ENCODE measurements around the gene AP5Z1.

The AP5Z1 gene

GRCh38 chr7:4749363-4749762, 26.1 kb upstream of the AP5Z1 start:
- peak overlapping the region; percentile 31 for H3K27ac ChIP-seq (ENCODE audit: low read depth, low read length)
- peaks cover 17% of the 10 kb centered on the region for H3K4me1 ChIP-seq (ENCODE audit: control insufficient read depth, insufficient read depth, low read length)
- no peak overlapping the region for H3K9ac ChIP-seq (ENCODE audit: low read length)
- no peak overlapping the region for H3K4me3 ChIP-seq (ENCODE audit: low read length)
- no peaks in the 10 kb centered on the region for H3K27me3 ChIP-seq (ENCODE audit: control insufficient read depth, insufficient read depth, low read length)
- peaks cover 1% of the 10 kb centered on the region for H3K36me3 ChIP-seq (ENCODE audit: control insufficient read depth, insufficient read depth, low read length)

- Histone ChIP-seq H3K27ac (ENCODE audit: low read depth, low read length) (peak overlapping the region; percentile 31), H3K4me1 (ENCODE audit: control insufficient read depth, insufficient read depth, low read length) (peaks cover 14% of the 10 kb centered on the region), H3K27me3 (ENCODE audit: control insufficient read depth, insufficient read depth, low read length) (no peaks in the 10 kb centered on the region), H3K9ac (ENCODE audit: low read length) (no peak overlapping the region), H3K4me3 (ENCODE audit: low read length) (no peak overlapping the region), H3K36me3 (ENCODE audit: control insufficient read depth, insufficient read depth, low read length) (peaks cover 5% of the 10 kb centered on the region)
These were observed 25.6 kb upstream of the AP5Z1 start for GRCh38 chr7:4749798-4750197.

- Histone ChIP-seq H3K36me3 (ENCODE audit: control insufficient read depth, insufficient read depth, low read length) (peaks cover 8% of the 10 kb centered on the region), H3K27ac (ENCODE audit: low read depth, low read length) (no peak overlapping the region), H3K27me3 (ENCODE audit: control insufficient read depth, insufficient read depth, low read length) (no peaks in the 10 kb centered on the region), H3K4me1 (ENCODE audit: control insufficient read depth, insufficient read depth, low read length) (peaks cover 8% of the 10 kb centered on the region), H3K4me3 (ENCODE audit: low read length) (no peak overlapping the region), H3K9ac (ENCODE audit: low read length) (no peak overlapping the region)
These were observed 23.9 kb upstream of the AP5Z1 start for GRCh38 chr7:4751398-4751947.

- H3K4me3 ChIP-seq (ENCODE audit: low read length), result no peak overlapping the region
- H3K36me3 ChIP-seq (ENCODE audit: control insufficient read depth, insufficient read depth, low read length), result peaks cover 16% of the 10 kb centered on the region
- H3K27ac ChIP-seq (ENCODE audit: low read depth, low read length), result peak overlapping the region; percentile 63
- H3K27me3 ChIP-seq (ENCODE audit: control insufficient read depth, insufficient read depth, low read length), result no peaks in the 10 kb centered on the region
- no peak overlapping the region for H3K9ac ChIP-seq (ENCODE audit: low read length)
- peaks cover 4% of the 10 kb centered on the region for H3K4me1 ChIP-seq (ENCODE audit: control insufficient read depth, insufficient read depth, low read length)
These were observed 21.6 kb upstream of the AP5Z1 start for GRCh38 chr7:4753598-4754432.

GRCh38 chr7:4754433-4755010, 20.9 kb upstream of the AP5Z1 start:
- Histone ChIP-seq H3K9ac (ENCODE audit: low read length) (no peak overlapping the region), H3K27ac (ENCODE audit: low read depth, low read length) (no peak overlapping the region), H3K4me1 (ENCODE audit: control insufficient read depth, insufficient read depth, low read length) (peaks cover 4% of the 10 kb centered on the region), H3K4me3 (ENCODE audit: low read length) (no peak overlapping the region), H3K27me3 (ENCODE audit: control insufficient read depth, insufficient read depth, low read length) (no peaks in the 10 kb centered on the region), H3K36me3 (ENCODE audit: control insufficient read depth, insufficient read depth, low read length) (peaks cover 16% of the 10 kb centered on the region)

- H3K9ac ChIP-seq (ENCODE audit: low read length), result no peak overlapping the region
- H3K4me3 ChIP-seq (ENCODE audit: low read length), result no peak overlapping the region
- H3K27me3 ChIP-seq (ENCODE audit: control insufficient read depth, insufficient read depth, low read length), result no peaks in the 10 kb centered on the region
- peaks cover 20% of the 10 kb centered on the region for H3K36me3 ChIP-seq (ENCODE audit: control insufficient read depth, insufficient read depth, low read length)
- no peak overlapping the region for H3K27ac ChIP-seq (ENCODE audit: low read depth, low read length)
- peaks cover 4% of the 10 kb centered on the region for H3K4me1 ChIP-seq (ENCODE audit: control insufficient read depth, insufficient read depth, low read length)
These were observed 20.4 kb upstream of the AP5Z1 start for GRCh38 chr7:4755045-4755444.

GRCh38 chr7:4758111-4758510, 17.3 kb upstream of the AP5Z1 start:
- Histone ChIP-seq H3K27ac (ENCODE audit: low read depth, low read length) (no peak overlapping the region), H3K4me1 (ENCODE audit: control insufficient read depth, insufficient read depth, low read length) (peaks cover 4% of the 10 kb centered on the region), H3K36me3 (ENCODE audit: control insufficient read depth, insufficient read depth, low read length) (peaks cover 34% of the 10 kb centered on the region), H3K27me3 (ENCODE audit: control insufficient read depth, insufficient read depth, low read length) (no peaks in the 10 kb centered on the region), H3K9ac (ENCODE audit: low read length) (no peak overlapping the region), H3K4me3 (ENCODE audit: low read length) (no peak overlapping the region)

- peaks cover 41% of the 10 kb centered on the region for H3K36me3 ChIP-seq (ENCODE audit: control insufficient read depth, insufficient read depth, low read length)
- no peak overlapping the region for H3K27ac ChIP-seq (ENCODE audit: low read depth, low read length)
- H3K9ac ChIP-seq (ENCODE audit: low read length), result no peak overlapping the region
- no peak overlapping the region for H3K4me3 ChIP-seq (ENCODE audit: low read length)
- H3K4me1 ChIP-seq (ENCODE audit: control insufficient read depth, insufficient read depth, low read length), result peaks cover 2% of the 10 kb centered on the region
- no peaks in the 10 kb centered on the region for H3K27me3 ChIP-seq (ENCODE audit: control insufficient read depth, insufficient read depth, low read length)
These were observed 16.6 kb upstream of the AP5Z1 start for GRCh38 chr7:4758791-4759190.

GRCh38 chr7:4759211-4759610, 16.2 kb upstream of the AP5Z1 start:
- H3K9ac ChIP-seq (ENCODE audit: low read length), result no peak overlapping the region
- no peak overlapping the region for H3K4me3 ChIP-seq (ENCODE audit: low read length)
- H3K36me3 ChIP-seq (ENCODE audit: control insufficient read depth, insufficient read depth, low read length), result peaks cover 42% of the 10 kb centered on the region
- H3K4me1 ChIP-seq (ENCODE audit: control insufficient read depth, insufficient read depth, low read length), result no peaks in the 10 kb centered on the region
- H3K27me3 ChIP-seq (ENCODE audit: control insufficient read depth, insufficient read depth, low read length), result no peaks in the 10 kb centered on the region
- no peak overlapping the region for H3K27ac ChIP-seq (ENCODE audit: low read depth, low read length)

- peaks cover 42% of the 10 kb centered on the region for H3K36me3 ChIP-seq (ENCODE audit: control insufficient read depth, insufficient read depth, low read length)
- H3K4me1 ChIP-seq (ENCODE audit: control insufficient read depth, insufficient read depth, low read length), result peaks cover 16% of the 10 kb centered on the region
These were observed 14.5 kb upstream of the AP5Z1 start for GRCh38 chr7:4760952-4761351.

GRCh38 chr7:4762121-4763055, 13.0 kb upstream of the AP5Z1 start:
- H3K27me3 ChIP-seq (ENCODE audit: control insufficient read depth, insufficient read depth, low read length), result no peaks in the 10 kb centered on the region
- no peak overlapping the region for H3K27ac ChIP-seq (ENCODE audit: low read depth, low read length)
- peaks cover 38% of the 10 kb centered on the region for H3K36me3 ChIP-seq (ENCODE audit: control insufficient read depth, insufficient read depth, low read length)
- H3K4me1 ChIP-seq (ENCODE audit: control insufficient read depth, insufficient read depth, low read length), result peaks cover 22% of the 10 kb centered on the region
- no peak overlapping the region for H3K9ac ChIP-seq (ENCODE audit: low read length)
- no peak overlapping the region for H3K4me3 ChIP-seq (ENCODE audit: low read length)

More at GRCh38 chr7:4760952-4761351, 14.5 kb upstream of the AP5Z1 start:
- no peaks in the 10 kb centered on the region for H3K27me3 ChIP-seq (ENCODE audit: control insufficient read depth, insufficient read depth, low read length)
- no peak overlapping the region for H3K4me3 ChIP-seq (ENCODE audit: low read length)
- H3K9ac ChIP-seq (ENCODE audit: low read length), result no peak overlapping the region
- no peak overlapping the region for H3K27ac ChIP-seq (ENCODE audit: low read depth, low read length)
